NK-92 (cell line): Measurements from ENCODE around the gene ERMARD.
"Not testable (repeated sequence)": the region's sequence is repeated elsewhere in the genome, so short reads cannot be mapped to it uniquely, and the experiment has no call there.

Experiments
- DNase-seq: peaks from one replicate; lab custom pipeline; 2025; ENCODE audit not compliant: unreplicated experiment; lab: John Stamatoyannopoulos, UW

The ERMARD gene

GRCh38 chr6:169738204-169738975 lies 13.0 kb upstream of the ERMARD start:
- DNase-seq: no peak

GRCh38 chr6:169738976-169739529 lies 12.4 kb upstream of the ERMARD start:
- no peak for DNase-seq

DNA sequence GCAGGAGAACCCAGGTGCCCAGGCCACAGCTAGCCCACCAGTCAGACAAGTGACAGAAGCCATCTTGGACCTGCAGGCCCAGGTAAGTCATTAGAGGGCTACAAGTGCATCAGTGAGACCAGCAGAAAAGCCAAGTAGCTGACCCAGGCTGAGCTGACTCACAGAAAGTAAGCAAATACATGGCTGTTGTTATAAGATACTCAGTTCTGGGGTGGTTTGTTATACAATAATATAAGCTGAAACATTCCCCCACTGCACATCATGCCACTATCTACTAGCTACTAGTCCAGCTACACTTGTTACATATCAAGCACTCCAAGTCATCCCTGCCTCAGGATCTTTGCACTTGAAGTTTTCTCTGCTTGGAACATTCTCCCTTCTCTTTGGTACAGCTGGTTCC lies 10.1 kb upstream of the ERMARD start:
- no peak for DNase-seq

GRCh38 chr6:169745405-169745804 lies 6.0 kb upstream of the ERMARD start:
- DNase-seq: no peak

DNA sequence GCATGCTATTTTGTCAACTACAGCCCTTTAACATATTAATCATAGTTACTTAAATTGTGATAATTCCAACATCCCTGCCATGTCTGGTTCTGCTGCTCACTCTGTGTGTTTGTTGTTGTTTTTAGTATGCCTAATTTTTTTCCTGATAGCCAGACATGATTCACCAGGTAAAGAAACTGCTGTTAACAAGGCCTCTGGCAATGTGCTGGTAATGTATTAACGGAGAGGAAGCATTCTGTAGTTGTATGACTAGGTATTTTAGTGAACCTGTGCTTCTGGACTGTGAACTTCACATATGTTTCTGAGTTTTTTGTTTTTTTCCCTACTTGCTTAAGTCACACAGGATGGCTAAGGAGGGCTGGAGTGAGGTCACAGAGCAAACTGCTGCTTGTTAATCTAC lies 4.9 kb upstream of the ERMARD start:
- no peak for DNase-seq

- DNase-seq: no peak
These were observed 727 bp downstream of the ERMARD start for GRCh38 chr6:169752074-169752623.

- no peak for DNase-seq
These were observed 3.7 kb downstream of the ERMARD start for GRCh38 chr6:169755162-169755561.

GRCh38 chr6:169763308-169763707 lies 11.9 kb downstream of the ERMARD start:
- no peak for DNase-seq

DNA sequence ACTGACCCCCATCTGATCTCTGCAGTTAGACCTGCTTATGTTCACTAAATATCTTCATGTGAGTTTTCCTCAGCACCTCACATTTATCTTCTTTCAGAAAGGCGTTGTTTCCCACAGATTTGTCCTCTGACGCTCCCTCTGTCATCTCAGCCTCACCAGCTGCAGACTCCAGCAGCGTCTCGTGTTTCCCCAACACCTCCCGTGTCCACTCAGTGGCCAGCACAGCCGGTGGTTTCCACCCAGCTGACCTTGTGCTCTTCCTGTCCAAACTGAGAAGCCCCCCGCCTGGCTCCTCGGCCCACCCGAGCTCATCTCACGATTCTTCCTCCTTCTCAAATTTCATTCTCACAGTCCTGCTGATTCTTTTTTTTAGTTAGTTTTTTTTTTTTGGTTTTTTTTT lies 12.5 kb downstream of the ERMARD start:
- DNase-seq: no peak

DNA sequence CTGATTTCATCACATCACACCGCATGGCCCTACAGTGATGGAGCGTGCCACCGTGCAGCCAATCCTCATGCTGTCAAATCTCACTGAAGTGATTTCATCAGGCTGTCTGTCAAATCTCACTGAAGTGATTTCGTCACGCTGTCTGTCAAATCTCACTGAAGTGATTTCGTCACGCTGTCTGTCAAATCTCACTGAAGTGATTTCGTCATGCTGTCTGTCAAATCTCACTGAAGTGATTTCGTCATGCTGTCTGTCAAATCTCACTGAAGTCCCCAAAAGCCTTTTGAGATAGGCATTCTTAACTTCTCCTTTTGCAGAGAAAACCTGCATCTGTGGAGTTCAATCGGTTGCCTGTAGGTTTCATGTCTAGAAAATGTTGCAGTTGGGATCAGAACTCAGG lies 14.4 kb downstream of the ERMARD start:
- DNase-seq: not testable (repeated sequence)

DNA sequence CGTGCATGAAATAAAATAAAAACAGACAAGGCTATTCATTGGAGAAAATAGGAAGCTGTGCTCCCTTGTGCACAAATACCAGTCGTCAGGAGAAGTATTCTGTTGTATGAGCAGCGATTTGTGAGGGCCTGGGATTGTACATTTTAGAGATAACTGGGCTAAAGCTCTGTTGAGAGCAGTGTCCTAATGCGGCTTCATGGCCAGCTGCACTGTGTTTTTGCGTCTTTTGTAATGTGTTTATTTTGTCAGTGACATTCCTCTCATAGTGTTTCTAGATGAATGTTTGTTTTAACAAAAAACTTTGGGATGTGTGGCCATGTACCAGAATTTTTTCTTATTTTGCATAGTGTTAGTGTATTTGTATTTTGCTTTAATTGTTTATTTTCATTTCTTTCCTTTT lies 14.8 kb downstream of the ERMARD start:
- no peak for DNase-seq

DNA sequence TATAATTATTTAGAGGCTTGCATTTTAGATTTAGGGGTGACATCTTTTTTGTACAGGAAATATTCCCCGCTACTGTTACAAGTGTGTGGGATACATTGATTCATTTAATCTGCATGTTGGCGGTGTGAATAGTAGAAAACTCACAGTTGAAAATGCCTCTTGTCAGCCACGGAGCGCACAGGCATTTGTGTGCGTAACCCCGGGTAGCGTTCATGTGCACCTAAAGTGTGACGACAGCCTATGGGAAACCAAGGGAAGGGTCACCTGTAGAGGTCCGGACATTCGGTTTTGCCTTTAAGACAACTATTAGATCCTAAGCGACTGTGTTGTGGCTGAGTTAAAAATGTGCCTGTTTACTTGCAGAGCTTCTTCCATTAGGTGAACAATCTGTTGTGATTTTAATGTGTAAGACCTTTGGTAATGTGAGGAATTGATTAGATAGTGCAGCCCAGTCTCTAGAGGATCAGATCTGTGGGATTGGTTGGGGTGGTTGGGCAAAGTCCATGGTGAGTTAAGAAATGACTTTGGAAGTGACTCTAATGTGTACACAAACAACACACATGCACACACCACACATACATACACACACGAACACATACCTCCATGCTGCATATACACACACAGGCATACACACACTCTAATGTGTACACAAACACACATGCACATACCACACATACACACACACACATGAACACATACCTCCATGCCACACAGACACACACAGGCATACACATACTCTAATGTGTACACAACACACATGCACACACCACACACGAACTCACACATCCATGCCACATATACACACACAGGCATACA lies 15.7 kb downstream of the ERMARD start:
- DNase-seq: no peak

DNA sequence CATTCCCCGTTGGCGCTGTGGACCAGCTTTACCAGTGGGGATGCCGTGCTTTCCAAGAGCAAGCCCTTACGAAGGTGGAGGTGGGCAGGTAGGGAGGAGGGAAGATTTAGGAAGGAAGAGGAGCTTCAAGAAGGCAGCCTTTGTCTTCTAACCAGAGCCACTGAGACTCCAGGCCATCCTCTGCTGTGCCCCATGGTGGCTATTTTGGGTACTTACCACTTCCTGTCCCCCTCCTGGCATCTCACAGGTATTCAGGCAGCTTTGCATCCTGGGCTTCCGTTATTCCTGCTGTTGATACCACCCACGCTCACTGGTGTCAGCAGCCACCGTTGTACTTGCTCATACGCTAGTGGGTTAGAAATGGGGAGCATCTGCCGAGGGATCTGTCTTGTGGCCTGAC lies 22.9 kb downstream of the ERMARD start:
- DNase-seq: no peak

DNA sequence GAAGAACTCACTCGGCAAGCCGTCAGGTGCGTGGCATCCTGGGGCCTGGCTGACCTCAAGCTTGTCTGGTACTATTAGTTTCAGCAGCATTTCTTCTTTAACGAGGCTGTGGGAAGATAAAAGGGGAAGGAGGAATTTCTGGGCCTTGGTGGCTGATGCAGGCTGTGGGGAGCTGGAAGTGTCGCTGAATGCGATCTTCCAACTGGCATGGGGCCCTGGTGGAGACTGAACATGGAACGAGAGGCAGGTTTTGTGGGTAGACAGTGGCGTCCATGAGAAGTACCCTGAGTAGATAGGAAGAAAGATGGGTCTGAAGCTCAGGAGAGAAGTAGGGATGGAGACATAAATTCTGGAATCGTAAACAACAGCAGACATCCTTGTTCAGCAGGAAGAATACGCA lies 23.9 kb downstream of the ERMARD start:
- DNase-seq: no peak

DNA sequence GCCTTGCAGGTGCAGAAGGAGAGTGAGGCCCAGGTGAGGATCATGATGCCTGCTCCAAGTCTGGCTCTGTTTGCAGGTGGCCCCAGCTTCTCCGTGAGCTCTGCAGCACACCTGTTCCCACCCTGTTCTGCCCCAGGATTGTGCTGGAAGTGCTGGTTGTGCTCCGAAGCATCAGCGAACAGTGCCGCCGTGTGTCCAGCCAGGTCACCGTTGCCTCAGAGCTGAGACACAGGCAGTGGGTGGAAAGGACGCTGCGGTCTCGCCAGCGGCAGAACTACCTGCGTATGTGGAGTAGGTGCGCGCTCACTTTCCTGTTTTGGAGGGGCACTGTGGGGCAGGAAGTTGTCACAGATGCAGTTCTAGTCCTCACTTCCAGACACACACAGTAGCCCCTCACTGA lies 25.0 kb downstream of the ERMARD start:
- DNase-seq: no peak

GRCh38 chr6:169777896-169778295 lies 26.5 kb downstream of the ERMARD start:
- DNase-seq: no peak

DNA sequence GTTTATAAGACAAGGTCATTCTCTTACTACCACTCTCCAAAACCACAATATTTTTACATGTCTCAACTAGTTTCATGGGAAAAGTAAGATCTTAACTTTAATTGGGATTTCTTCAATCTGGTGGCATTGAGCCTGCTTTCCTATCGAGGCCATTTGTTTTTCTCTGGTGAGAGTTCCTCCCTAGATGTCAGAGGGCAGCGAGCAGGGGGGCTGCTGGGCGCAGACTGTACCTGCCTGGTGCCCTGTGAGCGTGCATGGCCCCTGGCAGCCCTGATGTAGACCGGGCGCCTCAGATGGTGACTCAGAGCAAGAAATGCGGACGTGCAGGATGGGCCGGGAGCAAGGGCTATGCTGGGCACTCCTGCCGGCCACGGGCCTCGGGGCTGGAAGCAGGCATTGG lies 27.2 kb downstream of the ERMARD start:
- DNase-seq: no peak

- no peak for DNase-seq
These were observed 27.8 kb downstream of the ERMARD start for GRCh38 chr6:169779092-169779815.

DNA sequence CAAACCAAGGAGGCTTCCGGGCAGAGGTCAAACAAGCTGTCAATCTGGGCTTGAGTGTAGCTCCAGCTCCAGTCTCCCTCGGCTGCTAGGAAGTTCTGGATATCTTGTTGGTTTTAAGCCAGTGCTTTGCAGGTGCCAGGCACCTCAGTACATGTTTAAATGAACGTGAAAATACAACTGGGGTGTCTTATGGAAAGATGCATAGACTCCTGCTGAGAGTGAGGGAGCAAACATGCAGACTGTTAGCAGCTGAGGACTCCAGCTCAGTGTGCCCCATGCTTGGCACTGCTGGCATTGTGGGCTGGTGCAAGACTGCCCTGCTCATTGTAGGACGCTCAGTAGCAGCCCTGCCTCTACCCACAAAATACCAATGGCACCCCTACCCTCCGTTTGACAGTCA lies 28.5 kb downstream of the ERMARD start:
- DNase-seq: no peak

DNA sequence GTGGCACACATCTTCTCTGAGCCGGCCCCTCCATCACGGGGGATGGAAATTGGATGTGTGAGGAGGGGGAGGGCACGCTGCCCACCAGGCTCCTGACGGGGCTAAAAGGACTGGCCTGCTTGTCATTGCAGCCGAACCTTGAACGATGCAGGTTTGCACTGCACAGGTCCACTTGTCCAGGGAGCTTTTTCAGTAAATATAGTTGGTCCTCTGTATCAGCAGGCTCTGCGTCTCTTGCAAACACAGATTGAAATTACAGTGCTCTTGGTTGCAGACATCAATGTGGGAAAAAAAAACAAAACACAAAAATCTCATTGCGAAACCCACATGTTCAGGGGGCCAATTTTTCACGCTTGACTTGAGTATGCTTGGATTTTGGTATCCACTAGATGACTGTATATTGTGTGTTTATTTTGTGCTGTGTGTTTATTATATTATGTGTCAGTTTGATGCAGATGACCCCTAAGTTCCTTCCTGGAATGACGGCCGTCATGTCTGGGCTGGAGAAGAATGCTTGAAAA lies 29.2 kb downstream of the ERMARD start:
- no peak for DNase-seq

DNA sequence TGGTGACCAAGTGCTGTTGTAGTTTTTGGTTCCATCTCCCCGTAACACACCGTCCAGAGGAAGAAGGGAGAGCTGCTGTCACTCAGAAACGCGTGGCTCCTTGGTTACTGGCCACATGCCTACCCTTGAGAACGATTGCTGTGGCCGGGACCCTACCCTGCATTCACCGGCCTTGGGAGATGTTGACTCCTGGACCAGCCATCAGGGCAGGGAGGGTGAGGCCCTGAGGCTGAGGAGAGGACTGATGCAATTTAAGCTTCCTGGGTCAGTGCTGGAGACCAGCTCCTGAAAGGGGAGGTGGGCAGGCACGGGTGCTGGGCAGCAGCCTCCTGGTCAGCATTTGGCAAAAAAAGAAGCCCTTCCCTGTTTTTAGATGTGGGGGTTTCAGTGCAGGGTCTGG lies 31.5 kb downstream of the ERMARD start:
- no peak for DNase-seq
